ENCODE results near the gene SLC26A9. TPM values are rescaled to one million over a fixed set of nuclear protein-coding genes. Genes with fewer than 3 reads are reported as not detected.

Gene SLC26A9
- total RNA-seq (ENCODE audit: low replicate concordance): 0.08 TPM in 1 of 2 replicates, not detected in the other

GRCh38 chr1:205943245-205943644 lies at the start of gene SLC26A9:
Gene SLC26A9, minus strand, starts transcription at chr1:205943456. Its CDS starts 7,636 bp downstream, at chr1:205935820.

Other genes with a start within 250 kb of the SLC26A9 start
- 79.8 and 100 TPM in 2 replicates for gene NUCKS1, start 193.3 kb downstream of the SLC26A9 start, total RNA-seq (ENCODE audit: low replicate concordance)
- gene RAB29, start 168.0 kb downstream of the SLC26A9 start, total RNA-seq (ENCODE audit: low replicate concordance): 19.2 and 30.4 TPM in 2 replicates
- gene SLC41A1, start 130.3 kb downstream of the SLC26A9 start, total RNA-seq (ENCODE audit: low replicate concordance): 8.4 and 11.1 TPM in 2 replicates
- gene PM20D1, start 93.3 kb downstream of the SLC26A9 start, total RNA-seq (ENCODE audit: low replicate concordance): 0.15 TPM in 1 of 2 replicates, not detected in the other
- gene RAB7B, start 59.9 kb upstream of the SLC26A9 start, total RNA-seq (ENCODE audit: low replicate concordance): 4.7 and 13.6 TPM in 2 replicates
- gene CTSE, start 80.4 kb upstream of the SLC26A9 start, total RNA-seq (ENCODE audit: low replicate concordance): 0.15 TPM in 1 of 2 replicates, not detected in the other
- not detected in 2 replicates for gene RHEX, start 109.7 kb upstream of the SLC26A9 start, total RNA-seq (ENCODE audit: low replicate concordance)
- not detected in 2 replicates for gene AVPR1B, start 173.9 kb upstream of the SLC26A9 start, total RNA-seq (ENCODE audit: low replicate concordance)

Data from smooth muscle cell of the coronary artery (primary cell).